ENCODE data around the gene ABHD8.
A peak's percentile ranks its signal among the peaks of the same experiment; 100 is the strongest.

The ABHD8 gene

GRCh38 chr19:17262557-17262956 is 40.7 kb downstream of the ABHD8 start:
- H3K4me3 ChIP-seq (ENCODE audit: low read depth, low read length), result no peak overlapping the region
- DNase-seq (ENCODE audit: low read depth), result no peak
- TF ChIP-seq MAX (IDR thresholded peaks at IDR 0.05; ENCODE audit: low read depth, low read length) (no peak), CTCF (IDR thresholded peaks at IDR 0.05; ENCODE audit: low read depth, low read length) (no peak), MYC (IDR thresholded peaks at IDR 0.05; ENCODE audit: low read depth, low read length) (no peak), POLR2A (IDR thresholded peaks at IDR 0.05; ENCODE audit: extremely low read depth, insufficient read length) (no peak)

- TF ChIP-seq POLR2A (IDR thresholded peaks at IDR 0.05; ENCODE audit: extremely low read depth, insufficient read length) (no peak), CTCF (IDR thresholded peaks at IDR 0.05; ENCODE audit: low read depth, low read length) (peak; percentile 92), MAX (IDR thresholded peaks at IDR 0.05; ENCODE audit: low read depth, low read length) (peak; percentile 85), MYC (IDR thresholded peaks at IDR 0.05; ENCODE audit: low read depth, low read length) (peak; percentile 52)
- no peak overlapping the region for H3K4me3 ChIP-seq (ENCODE audit: low read depth, low read length)
- DNase-seq (ENCODE audit: low read depth), result peak; percentile 91
Observed at GRCh38 chr19:17260842-17261325, 42.3 kb downstream of the ABHD8 start.

GRCh38 chr19:17259934-17260333 is 43.3 kb downstream of the ABHD8 start:
- no peak overlapping the region for H3K4me3 ChIP-seq (ENCODE audit: low read depth, low read length)
- no peak for DNase-seq (ENCODE audit: low read depth)
- TF ChIP-seq POLR2A (IDR thresholded peaks at IDR 0.05; ENCODE audit: extremely low read depth, insufficient read length) (no peak), MYC (IDR thresholded peaks at IDR 0.05; ENCODE audit: low read depth, low read length) (no peak), CTCF (IDR thresholded peaks at IDR 0.05; ENCODE audit: low read depth, low read length) (no peak)

- no peak overlapping the region for H3K4me3 ChIP-seq (ENCODE audit: low read depth, low read length)
- TF ChIP-seq MAX (IDR thresholded peaks at IDR 0.05; ENCODE audit: low read depth, low read length), result no peak
- TF ChIP-seq CTCF (IDR thresholded peaks at IDR 0.05; ENCODE audit: low read depth, low read length), result no peak
- no peak for TF ChIP-seq MYC (IDR thresholded peaks at IDR 0.05; ENCODE audit: low read depth, low read length)
- no peak for DNase-seq (ENCODE audit: low read depth)
Observed at GRCh38 chr19:17259118-17259780, 44.0 kb downstream of the ABHD8 start.

GRCh38 chr19:17256130-17256529 is 47.1 kb downstream of the ABHD8 start:
- H3K4me3 ChIP-seq (ENCODE audit: low read depth, low read length), result no peak overlapping the region
- TF ChIP-seq MYC (IDR thresholded peaks at IDR 0.05; ENCODE audit: low read depth, low read length), result no peak
- TF ChIP-seq POLR2A (IDR thresholded peaks at IDR 0.05; ENCODE audit: extremely low read depth, insufficient read length), result no peak
- TF ChIP-seq MAX (IDR thresholded peaks at IDR 0.05; ENCODE audit: low read depth, low read length), result no peak
- TF ChIP-seq CTCF (IDR thresholded peaks at IDR 0.05; ENCODE audit: low read depth, low read length), result no peak
- no peak for DNase-seq (ENCODE audit: low read depth)

All from NB4 (cell line).